NB4 (cell line): ENCODE data around the gene UNC5B.

Experiments used
- MYC ChIP-seq: IDR thresholded peaks from 2 replicates; pipeline ENCODE4 v1.6.1; 2011; ENCODE audit warnings: low read depth, low read length
- POLR2A ChIP-seq: IDR thresholded peaks from 2 replicates; pipeline ENCODE4 v1.6.1; 2011; ENCODE audit warnings: mild to moderate bottlenecking; ENCODE audit not compliant: insufficient read length; ENCODE audit errors: extremely low read depth
- TF ChIP-seq, protein P1 (sequence below): IDR thresholded peaks from one replicate; pipeline ENCODE4 v1.5.1; 2012; ENCODE audit warnings: low read depth, low read length
- TF ChIP-seq, protein P2 (sequence below): IDR thresholded peaks from 2 replicates; pipeline ENCODE4 v1.6.1; 2011; ENCODE audit warnings: low read depth, low read length

DNA sequence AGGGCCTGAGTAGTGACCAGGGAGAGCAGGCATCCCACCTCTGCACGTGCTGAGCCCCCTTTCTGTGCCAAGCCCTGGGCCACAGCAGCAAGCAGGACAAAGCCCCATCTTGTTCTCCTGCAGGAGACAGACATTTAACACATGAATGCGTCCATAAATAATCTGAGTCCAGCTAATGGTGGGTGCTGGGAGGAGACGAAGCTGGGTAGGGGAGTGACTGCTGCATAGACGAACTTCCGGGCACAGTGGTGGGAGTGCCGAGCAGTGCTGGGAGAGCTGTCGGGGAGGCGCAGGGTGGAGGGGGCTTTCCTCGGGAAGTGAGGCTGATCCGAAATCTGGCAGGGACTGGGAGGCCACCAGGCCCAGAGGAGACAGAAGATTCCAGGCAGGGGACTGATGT lies 71.5 kb downstream of the UNC5B start:
- TF ChIP-seq, protein P1, sequence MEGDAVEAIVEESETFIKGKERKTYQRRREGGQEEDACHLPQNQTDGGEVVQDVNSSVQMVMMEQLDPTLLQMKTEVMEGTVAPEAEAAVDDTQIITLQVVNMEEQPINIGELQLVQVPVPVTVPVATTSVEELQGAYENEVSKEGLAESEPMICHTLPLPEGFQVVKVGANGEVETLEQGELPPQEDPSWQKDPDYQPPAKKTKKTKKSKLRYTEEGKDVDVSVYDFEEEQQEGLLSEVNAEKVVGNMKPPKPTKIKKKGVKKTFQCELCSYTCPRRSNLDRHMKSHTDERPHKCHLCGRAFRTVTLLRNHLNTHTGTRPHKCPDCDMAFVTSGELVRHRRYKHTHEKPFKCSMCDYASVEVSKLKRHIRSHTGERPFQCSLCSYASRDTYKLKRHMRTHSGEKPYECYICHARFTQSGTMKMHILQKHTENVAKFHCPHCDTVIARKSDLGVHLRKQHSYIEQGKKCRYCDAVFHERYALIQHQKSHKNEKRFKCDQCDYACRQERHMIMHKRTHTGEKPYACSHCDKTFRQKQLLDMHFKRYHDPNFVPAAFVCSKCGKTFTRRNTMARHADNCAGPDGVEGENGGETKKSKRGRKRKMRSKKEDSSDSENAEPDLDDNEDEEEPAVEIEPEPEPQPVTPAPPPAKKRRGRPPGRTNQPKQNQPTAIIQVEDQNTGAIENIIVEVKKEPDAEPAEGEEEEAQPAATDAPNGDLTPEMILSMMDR, result no peak
- no peak for TF ChIP-seq POLR2A
- TF ChIP-seq, protein P2, sequence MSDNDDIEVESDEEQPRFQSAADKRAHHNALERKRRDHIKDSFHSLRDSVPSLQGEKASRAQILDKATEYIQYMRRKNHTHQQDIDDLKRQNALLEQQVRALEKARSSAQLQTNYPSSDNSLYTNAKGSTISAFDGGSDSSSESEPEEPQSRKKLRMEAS, result no peak
- no peak for TF ChIP-seq MYC
